Suprapubic skin (tissue), 3 donors: Measurements from ENCODE around the gene KRT23.

Source experiments
- CTCF ChIP-seq, 2 donors: fragments of 200-600 bp in 1 of 2; fragments of 450-650 bp in 1 of 2; sonication (generic) in 1 of 2; IDR thresholded peaks; one replicate each; pipeline ENCODE4 v1.5.1; 2016 to 2019; ENCODE audit warnings: antibody characterized with exemption in 2 of 2, mild to moderate bottlenecking in 1 of 2, moderate library complexity in 1 of 2
- EP300 ChIP-seq: sonication (generic); formaldehyde crosslinking; IDR thresholded peaks from one replicate; pipeline ENCODE4 v1.6.1; 2017; ENCODE audit warnings: antibody characterized with exemption

DNA sequence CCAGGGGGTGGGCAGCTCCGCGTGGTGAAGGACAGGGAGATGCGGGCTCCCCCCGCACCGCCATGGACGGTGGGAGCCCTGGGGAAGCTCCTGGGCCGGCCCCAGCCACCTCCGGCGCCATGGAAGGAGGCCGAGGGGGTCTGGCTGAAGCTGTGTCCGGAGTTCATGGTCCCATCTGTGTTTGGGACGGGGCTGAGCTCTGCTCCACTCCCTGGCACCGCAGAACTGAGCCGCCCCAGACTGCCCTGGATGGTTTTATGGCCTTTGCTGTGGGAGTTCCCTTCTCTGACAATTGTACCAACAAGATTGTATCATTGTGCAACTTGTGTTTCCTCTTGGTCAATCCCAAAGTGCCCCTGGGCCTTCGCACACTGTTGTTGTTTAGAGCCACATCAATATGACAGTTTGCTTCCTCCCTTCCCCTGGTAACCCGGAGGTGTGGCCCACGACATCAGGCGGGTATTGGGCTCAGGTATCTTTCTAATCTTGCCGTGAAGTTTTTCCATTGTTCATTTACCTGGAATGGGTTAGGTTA, 942 bp downstream of the KRT23 start:
- no peak for TF ChIP-seq CTCF (IDR thresholded peaks at IDR 0.05)
- TF ChIP-seq EP300 = no peak
